Measurements from ENCODE around the gene SEMA6B. TPM values are rescaled to one million over a fixed set of nuclear protein-coding genes. Genes with fewer than 3 reads are reported as not detected.
A peak's percentile ranks its signal among the peaks of the same experiment; 100 is the strongest.

Gene SEMA6B
- polyA plus RNA-seq, 1 donor = 3.3 TPM

GRCh38 chr19:4580961-4581665, 21.6 kb upstream of the SEMA6B start:
- no peak for DNase-seq
- peaks cover 14% of the 10 kb centered on the region for H3K9me3 ChIP-seq (ENCODE audit: control insufficient read depth, low read depth, low read length)
- WGBS (ENCODE audit: insufficient coverage, low lambda C conversion rate) = no CpG with 5 or more reads among the region's 62 CpGs
- H3K4me3 ChIP-seq (ENCODE audit: low read length) = peak overlapping the region; percentile 18
- H3K27ac ChIP-seq (ENCODE audit: low read length) = no peak overlapping the region
- H3K36me3 ChIP-seq (ENCODE audit: control insufficient read depth, insufficient read depth, low read length) = no peaks in the 10 kb centered on the region
- peaks cover 73% of the 10 kb centered on the region for H3K27me3 ChIP-seq (ENCODE audit: control insufficient read depth, insufficient read depth, low read length)
- peaks cover 7% of the 10 kb centered on the region for H3K4me1 ChIP-seq (ENCODE audit: control insufficient read depth, insufficient read depth, low read length)

DNA sequence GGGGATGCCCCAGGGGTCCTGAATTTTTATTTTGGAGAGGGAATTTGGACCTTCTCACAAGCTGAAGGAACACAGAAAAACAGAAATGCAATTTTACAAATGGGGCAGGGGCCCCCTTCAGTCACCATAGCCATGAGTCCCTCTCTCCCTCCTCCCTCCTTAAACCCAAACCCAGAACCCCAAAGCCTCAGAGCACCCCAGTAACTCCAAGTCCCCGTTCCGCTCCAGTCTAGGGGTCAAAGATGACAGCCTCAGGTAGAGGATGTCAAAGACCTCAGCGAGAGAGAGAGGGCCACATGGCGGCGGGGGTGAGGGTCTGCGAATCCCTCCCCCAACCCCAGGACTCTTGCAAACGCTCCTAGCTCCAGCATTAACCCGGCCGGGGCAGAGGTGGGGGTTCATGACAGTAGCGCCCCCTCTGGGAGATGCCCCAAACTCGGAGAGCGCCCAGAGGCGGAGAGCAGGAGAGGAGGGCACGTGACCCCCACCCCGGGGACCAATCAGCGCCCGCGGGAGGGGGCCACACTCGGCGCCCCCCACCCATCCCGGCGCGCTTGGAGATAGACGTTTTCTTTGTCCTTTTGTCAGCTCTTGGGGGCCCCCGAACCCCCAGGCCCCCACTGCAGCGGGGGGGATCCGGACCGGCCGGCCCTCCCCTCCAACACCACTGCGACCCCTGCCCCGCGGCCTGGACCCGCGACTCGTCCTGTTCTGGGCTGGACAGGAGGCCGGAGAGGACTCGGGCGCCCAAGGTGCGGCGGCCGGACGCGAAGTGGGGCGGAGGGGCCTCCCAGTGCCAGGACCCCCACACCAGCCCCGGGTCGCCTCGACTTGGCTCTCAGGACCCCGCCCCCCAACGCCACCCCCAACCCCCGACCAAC, 20.8 kb upstream of the SEMA6B start:
- no peak overlapping the region for H3K27ac ChIP-seq (ENCODE audit: low read length)

GRCh38 chr19:4579389-4579788, 19.9 kb upstream of the SEMA6B start:
- Histone ChIP-seq H3K9me3 (ENCODE audit: control insufficient read depth, low read depth, low read length) (peaks cover 7% of the 10 kb centered on the region), H3K27me3 (ENCODE audit: control insufficient read depth, insufficient read depth, low read length) (peaks cover 70% of the 10 kb centered on the region), H3K36me3 (ENCODE audit: control insufficient read depth, insufficient read depth, low read length) (no peaks in the 10 kb centered on the region), H3K4me1 (ENCODE audit: control insufficient read depth, insufficient read depth, low read length) (peaks cover 2% of the 10 kb centered on the region), H3K4me3 (ENCODE audit: low read length) (no peak overlapping the region), H3K27ac (ENCODE audit: low read length) (no peak overlapping the region)
- DNase-seq = no peak
- WGBS (ENCODE audit: insufficient coverage, low lambda C conversion rate) = no CpG with 5 or more reads among the region's 8 CpGs

More for the DNA sequence above, 20.8 kb upstream of the SEMA6B start:
- no CpG with 5 or more reads among the region's 50 CpGs for WGBS (ENCODE audit: insufficient coverage, low lambda C conversion rate)
- H3K9me3 ChIP-seq (ENCODE audit: control insufficient read depth, low read depth, low read length) = peaks cover 14% of the 10 kb centered on the region
- no peak for DNase-seq
- H3K4me1 ChIP-seq (ENCODE audit: control insufficient read depth, insufficient read depth, low read length) = peaks cover 7% of the 10 kb centered on the region
- peaks cover 71% of the 10 kb centered on the region for H3K27me3 ChIP-seq (ENCODE audit: control insufficient read depth, insufficient read depth, low read length)
- no peaks in the 10 kb centered on the region for H3K36me3 ChIP-seq (ENCODE audit: control insufficient read depth, insufficient read depth, low read length)
- H3K4me3 ChIP-seq (ENCODE audit: low read length) = no peak overlapping the region

GRCh38 chr19:4578552-4579248, 19.2 kb upstream of the SEMA6B start:
- Histone ChIP-seq H3K4me3 (ENCODE audit: low read length) (no peak overlapping the region), H3K27me3 (ENCODE audit: control insufficient read depth, insufficient read depth, low read length) (peaks cover 67% of the 10 kb centered on the region), H3K9me3 (ENCODE audit: control insufficient read depth, low read depth, low read length) (peaks cover 4% of the 10 kb centered on the region), H3K4me1 (ENCODE audit: control insufficient read depth, insufficient read depth, low read length) (no peaks in the 10 kb centered on the region), H3K36me3 (ENCODE audit: control insufficient read depth, insufficient read depth, low read length) (no peaks in the 10 kb centered on the region), H3K27ac (ENCODE audit: low read length) (no peak overlapping the region)
- no peak for DNase-seq
- WGBS (ENCODE audit: insufficient coverage, low lambda C conversion rate) = no CpG with 5 or more reads among the region's 11 CpGs

DNA sequence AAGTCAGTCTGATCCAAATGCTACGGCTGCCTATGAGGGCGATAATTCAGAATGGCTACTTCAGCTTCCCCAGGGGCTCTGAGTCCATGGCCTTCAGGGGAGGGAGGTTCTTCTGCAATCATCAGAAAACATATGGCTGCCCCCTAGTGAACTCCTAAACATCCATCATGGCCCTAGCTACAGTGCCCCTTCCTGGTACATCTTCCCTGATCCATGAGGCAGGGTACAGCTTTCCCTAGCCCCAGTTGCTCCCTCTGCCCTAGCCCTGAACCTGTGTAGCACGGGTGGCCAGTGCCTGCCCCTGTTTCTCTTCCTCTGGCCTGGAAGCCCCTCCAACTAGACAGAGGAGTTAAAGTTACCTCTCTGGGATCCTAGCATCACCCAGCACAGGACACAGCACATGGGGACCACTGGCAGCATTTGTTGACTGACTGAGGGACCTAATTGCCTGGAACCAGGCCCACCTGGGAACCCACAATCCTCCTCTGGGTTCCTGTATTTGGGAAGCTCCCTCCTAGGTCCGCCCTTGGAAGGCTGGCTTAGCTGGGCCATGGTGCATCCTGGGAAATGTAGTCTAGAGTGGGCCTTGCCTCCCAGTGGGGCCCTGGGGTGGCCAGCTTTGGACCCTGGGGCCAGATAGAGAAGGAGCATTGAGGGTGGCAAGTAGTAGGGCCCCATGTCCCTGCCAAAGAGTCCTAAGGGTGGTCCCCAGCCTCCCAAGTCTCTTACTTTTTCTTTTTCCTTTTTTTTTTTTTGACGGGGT, 17.7 kb upstream of the SEMA6B start:
- WGBS (ENCODE audit: insufficient coverage, low lambda C conversion rate) = no CpG with 5 or more reads among the region's 5 CpGs
- Histone ChIP-seq H3K27ac (ENCODE audit: low read length) (no peak overlapping the region), H3K9me3 (ENCODE audit: control insufficient read depth, low read depth, low read length) (peaks cover 4% of the 10 kb centered on the region), H3K4me3 (ENCODE audit: low read length) (no peak overlapping the region), H3K4me1 (ENCODE audit: control insufficient read depth, insufficient read depth, low read length) (no peaks in the 10 kb centered on the region), H3K36me3 (ENCODE audit: control insufficient read depth, insufficient read depth, low read length) (no peaks in the 10 kb centered on the region), H3K27me3 (ENCODE audit: control insufficient read depth, insufficient read depth, low read length) (peaks cover 54% of the 10 kb centered on the region)
- DNase-seq = no peak

GRCh38 chr19:4576016-4576933, 16.8 kb upstream of the SEMA6B start:
- Histone ChIP-seq H3K27ac (ENCODE audit: low read length) (no peak overlapping the region), H3K9me3 (ENCODE audit: control insufficient read depth, low read depth, low read length) (peaks cover 4% of the 10 kb centered on the region), H3K36me3 (ENCODE audit: control insufficient read depth, insufficient read depth, low read length) (no peaks in the 10 kb centered on the region), H3K27me3 (ENCODE audit: control insufficient read depth, insufficient read depth, low read length) (peaks cover 48% of the 10 kb centered on the region), H3K4me3 (ENCODE audit: low read length) (no peak overlapping the region), H3K4me1 (ENCODE audit: control insufficient read depth, insufficient read depth, low read length) (no peaks in the 10 kb centered on the region)
- WGBS (ENCODE audit: insufficient coverage, low lambda C conversion rate) = no CpG with 5 or more reads among the region's 17 CpGs
- no peak for DNase-seq

DNA sequence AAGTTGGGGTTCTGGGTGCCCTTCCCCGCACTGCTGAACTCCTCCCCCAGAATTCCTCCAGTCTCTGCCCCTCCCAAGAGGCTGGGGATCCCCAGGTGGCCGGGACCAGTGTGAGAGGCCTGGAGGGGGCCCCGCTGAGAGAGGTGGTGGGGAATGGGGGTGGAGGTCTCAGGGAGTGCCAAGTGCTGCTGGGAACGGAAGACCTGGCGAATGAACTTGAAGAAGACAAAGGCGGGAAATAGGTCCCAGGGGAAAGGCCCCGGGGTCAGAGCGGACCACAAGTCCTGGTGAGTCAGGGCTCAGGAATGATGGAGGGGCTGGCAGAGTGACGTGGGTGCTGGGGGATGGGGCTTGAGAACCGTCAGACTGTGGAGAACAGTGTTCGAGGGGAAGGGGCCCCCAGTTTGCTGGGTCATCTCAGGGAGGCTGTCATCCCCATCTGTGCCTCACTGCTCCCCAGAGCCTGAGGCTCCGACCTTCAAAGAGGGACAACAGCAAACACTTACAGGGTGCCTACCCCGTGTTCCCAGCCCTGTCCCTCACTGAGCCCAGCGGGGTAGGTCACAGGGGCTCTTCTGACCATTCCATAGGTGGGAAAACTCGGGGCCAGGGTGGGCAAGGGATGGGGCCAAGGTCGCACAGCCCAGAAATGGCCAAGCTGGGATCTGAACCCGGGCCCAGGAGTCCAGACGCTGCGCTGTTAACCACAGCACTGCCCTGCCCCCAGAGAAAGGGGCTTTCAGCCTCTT, 16.0 kb upstream of the SEMA6B start:
- Histone ChIP-seq H3K27ac (ENCODE audit: low read length) (no peak overlapping the region), H3K4me1 (ENCODE audit: control insufficient read depth, insufficient read depth, low read length) (no peaks in the 10 kb centered on the region), H3K9me3 (ENCODE audit: control insufficient read depth, low read depth, low read length) (peaks cover 4% of the 10 kb centered on the region), H3K36me3 (ENCODE audit: control insufficient read depth, insufficient read depth, low read length) (no peaks in the 10 kb centered on the region), H3K27me3 (ENCODE audit: control insufficient read depth, insufficient read depth, low read length) (peaks cover 42% of the 10 kb centered on the region), H3K4me3 (ENCODE audit: low read length) (no peak overlapping the region)
- no CpG with 5 or more reads among the region's 19 CpGs for WGBS (ENCODE audit: insufficient coverage, low lambda C conversion rate)
- peak; percentile 19 to 29 for DNase-seq

GRCh38 chr19:4573682-4574081, 14.2 kb upstream of the SEMA6B start:
- peaks cover 24% of the 10 kb centered on the region for H3K27me3 ChIP-seq (ENCODE audit: control insufficient read depth, insufficient read depth, low read length)
- H3K36me3 ChIP-seq (ENCODE audit: control insufficient read depth, insufficient read depth, low read length) = no peaks in the 10 kb centered on the region
- no peaks in the 10 kb centered on the region for H3K4me1 ChIP-seq (ENCODE audit: control insufficient read depth, insufficient read depth, low read length)
- no peak overlapping the region for H3K27ac ChIP-seq (ENCODE audit: low read length)
- no peak overlapping the region for H3K4me3 ChIP-seq (ENCODE audit: low read length)
- WGBS (ENCODE audit: insufficient coverage, low lambda C conversion rate) = no CpG with 5 or more reads among the region's 6 CpGs
- H3K9me3 ChIP-seq (ENCODE audit: control insufficient read depth, low read depth, low read length) = no peaks in the 10 kb centered on the region
- no peak for DNase-seq
